ENCODE measurements around the gene ZFAND3.

GRCh38 chr6:38168699-38169098, 349.2 kb downstream of the ZFAND3 start:
- no peak for TF ChIP-seq CTCF (conservative IDR thresholded peaks at IDR 0.05; ENCODE audit: low read length)
- no peak for TF ChIP-seq EZH2phosphoT487 (IDR thresholded peaks at IDR 0.05; ENCODE audit: borderline replicate concordance, low read depth, low read length)

Measured in OCI-LY7 (cell line).